SK-N-SH treated with all-trans-retinoic acid at 6 μM for 48 hours (cell line): ENCODE measurements around the gene ATP8A1.
"Not testable (repeated sequence)": the region's sequence is repeated elsewhere in the genome, so short reads cannot be mapped to it uniquely, and the experiment has no call there.

Experiments
- ATAC-seq: fragments of 200-7000 bp; cut with Tn5 transposase; 3 replicates; pipeline ENCODE4 v1.9.1; 2020; ENCODE audit warnings: mild to moderate bottlenecking, moderate library complexity
- ARNTL ChIP-seq: fragments of 450-650 bp; formaldehyde crosslinking; IDR thresholded peaks from 2 replicates; pipeline ENCODE4 v1.5.0; 2020; ENCODE audit warnings: low read depth, mild to moderate bottlenecking, moderate library complexity, borderline replicate concordance
- BACH2 ChIP-seq: fragments of 250-450 bp; sonication (Bioruptor Pico); IDR thresholded peaks from 2 replicates; pipeline ENCODE4 v1.9.0; 2021; ENCODE audit warnings: mild to moderate bottlenecking, borderline replicate concordance
- CSDC2 ChIP-seq: fragments of 250-450 bp; sonication (Bioruptor Pico); IDR thresholded peaks from 2 replicates; pipeline ENCODE4 v1.5.0; 2020; ENCODE audit warnings: mild to moderate bottlenecking, moderate library complexity
- ESRRG ChIP-seq: fragments of 250-450 bp; sonication (Bioruptor Pico); IDR thresholded peaks from 2 replicates; pipeline ENCODE4 v1.6.1; 2021; ENCODE audit warnings: mild to moderate bottlenecking
- GLIS3 ChIP-seq: fragments of 250-450 bp; sonication (Bioruptor Pico); IDR thresholded peaks from 2 replicates; pipeline ENCODE4 v1.5.0; 2020; ENCODE audit warnings: mild to moderate bottlenecking, moderate library complexity
- ISL1 ChIP-seq: fragments of 250-450 bp; sonication (Bioruptor Pico); IDR thresholded peaks from 2 replicates; pipeline ENCODE4 v2.1.2; 2022; ENCODE audit warnings: mild to moderate bottlenecking, moderate library complexity
- OSR1 ChIP-seq: fragments of 250-450 bp; sonication (Bioruptor Pico); IDR thresholded peaks from 2 replicates; pipeline ENCODE4 v1.8.0; 2022; ENCODE audit warnings: moderate library complexity, mild to moderate bottlenecking, inconsistent platforms
- PPARA ChIP-seq: fragments of 250-450 bp; sonication (Bioruptor Pico); IDR thresholded peaks from 2 replicates; pipeline ENCODE4 v1.5.0; 2020; ENCODE audit warnings: mild to moderate bottlenecking, borderline replicate concordance
- RARB ChIP-seq: fragments of 250-450 bp; sonication (Bioruptor Pico); IDR thresholded peaks from 2 replicates; pipeline ENCODE4 v1.8.0; 2021; ENCODE audit warnings: mild to moderate bottlenecking, moderate library complexity
- SNAI2 ChIP-seq: fragments of 250-450 bp; sonication (Bioruptor Pico); IDR thresholded peaks from 2 replicates; pipeline ENCODE4 v1.5.0; 2020; ENCODE audit warnings: mild to moderate bottlenecking, moderate library complexity
- TCF4 ChIP-seq: fragments of 250-450 bp; sonication (Bioruptor Pico); IDR thresholded peaks from 2 replicates; pipeline ENCODE4 v1.8.0; 2021; ENCODE audit warnings: mild to moderate bottlenecking, moderate library complexity, borderline replicate concordance
- TOX ChIP-seq: fragments of 250-450 bp; sonication (Bioruptor Pico); IDR thresholded peaks from 2 replicates; pipeline ENCODE4 v1.8.0; 2021; ENCODE audit warnings: mild to moderate bottlenecking, moderate library complexity, borderline replicate concordance
- ZFP3 ChIP-seq: fragments of 250-450 bp; sonication (Bioruptor Pico); IDR thresholded peaks from 2 replicates; pipeline ENCODE4 v1.5.0; 2020; ENCODE audit warnings: mild to moderate bottlenecking, moderate library complexity
- ZFP30 ChIP-seq: fragments of 450-650 bp; formaldehyde crosslinking; IDR thresholded peaks from 2 replicates; pipeline ENCODE4 v1.5.0; 2022; ENCODE audit warnings: mild to moderate bottlenecking, moderate library complexity
- ZNF565 ChIP-seq: fragments of 450-650 bp; formaldehyde crosslinking; conservative IDR thresholded peaks from 2 replicates; pipeline ENCODE4 v1.5.0; 2020; ENCODE audit warnings: low read depth, mild to moderate bottlenecking, moderate library complexity
- ZNF70 ChIP-seq: fragments of 450-650 bp; formaldehyde crosslinking; IDR thresholded peaks from 2 replicates; pipeline ENCODE4 v1.5.0; 2020; ENCODE audit warnings: mild to moderate bottlenecking, moderate library complexity
- TF ChIP-seq, protein P1 (sequence below): fragments of 250-450 bp; sonication (Bioruptor Pico); IDR thresholded peaks from 2 replicates; pipeline ENCODE4 v1.8.0; 2021; ENCODE audit warnings: low read depth, mild to moderate bottlenecking, moderate library complexity, borderline replicate concordance
- TF ChIP-seq, protein P2 (sequence below): fragments of 250-450 bp; sonication (Bioruptor Pico); IDR thresholded peaks from 2 replicates; pipeline ENCODE4 v1.5.0; 2020; ENCODE audit warnings: mild to moderate bottlenecking, moderate library complexity
- TF ChIP-seq, protein P3 (sequence below): fragments of 250-450 bp; sonication (Bioruptor Pico); IDR thresholded peaks from 2 replicates; pipeline ENCODE4 v1.5.1; 2020; ENCODE audit warnings: low read depth, mild to moderate bottlenecking, moderate library complexity
- TF ChIP-seq, protein P4 (sequence below): fragments of 250-450 bp; sonication (Bioruptor Pico); IDR thresholded peaks from 2 replicates; pipeline ENCODE4 v1.8.0; 2020; ENCODE audit warnings: mild to moderate bottlenecking, moderate library complexity, borderline replicate concordance

ATP8A1 gene

DNA sequence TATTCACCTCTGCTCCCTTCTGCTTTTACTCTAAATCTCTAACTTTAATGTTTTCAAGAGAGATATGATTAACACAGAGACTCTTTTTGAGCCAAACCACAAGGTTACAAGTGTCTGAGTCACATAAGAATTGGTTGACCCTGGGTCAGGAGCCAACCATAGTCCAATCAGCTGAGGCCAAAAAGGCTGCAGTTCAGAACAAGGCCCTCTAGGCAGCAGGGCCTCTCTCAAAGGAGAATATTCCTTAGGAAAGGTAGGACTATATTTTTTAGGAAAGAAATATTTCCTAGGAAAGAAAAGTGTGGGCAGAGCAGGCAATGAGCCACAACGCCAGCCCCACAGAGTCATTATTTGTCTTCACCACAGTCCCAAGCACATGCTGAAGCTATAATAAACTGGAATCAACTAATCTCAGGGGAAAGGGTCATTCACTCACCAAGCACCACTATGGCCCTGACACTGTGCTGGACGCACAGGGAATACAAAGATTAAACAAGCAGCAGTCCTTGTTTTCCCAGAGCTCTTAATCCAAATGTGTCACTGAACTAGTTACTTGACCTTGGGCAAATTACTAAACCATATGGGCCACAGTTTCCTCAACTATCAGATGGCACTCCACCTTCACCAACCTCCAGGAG is 2.2 kb downstream of the ATP8A1 start:
- TF ChIP-seq ISL1 (CRISPR knock-in tag) (peak; percentile 36; the same call in 1 of the 2 replicates), ARNTL (CRISPR knock-in tag) (no peak)
- no peak; the same call in 2 of the 3 replicates for ATAC-seq

DNA sequence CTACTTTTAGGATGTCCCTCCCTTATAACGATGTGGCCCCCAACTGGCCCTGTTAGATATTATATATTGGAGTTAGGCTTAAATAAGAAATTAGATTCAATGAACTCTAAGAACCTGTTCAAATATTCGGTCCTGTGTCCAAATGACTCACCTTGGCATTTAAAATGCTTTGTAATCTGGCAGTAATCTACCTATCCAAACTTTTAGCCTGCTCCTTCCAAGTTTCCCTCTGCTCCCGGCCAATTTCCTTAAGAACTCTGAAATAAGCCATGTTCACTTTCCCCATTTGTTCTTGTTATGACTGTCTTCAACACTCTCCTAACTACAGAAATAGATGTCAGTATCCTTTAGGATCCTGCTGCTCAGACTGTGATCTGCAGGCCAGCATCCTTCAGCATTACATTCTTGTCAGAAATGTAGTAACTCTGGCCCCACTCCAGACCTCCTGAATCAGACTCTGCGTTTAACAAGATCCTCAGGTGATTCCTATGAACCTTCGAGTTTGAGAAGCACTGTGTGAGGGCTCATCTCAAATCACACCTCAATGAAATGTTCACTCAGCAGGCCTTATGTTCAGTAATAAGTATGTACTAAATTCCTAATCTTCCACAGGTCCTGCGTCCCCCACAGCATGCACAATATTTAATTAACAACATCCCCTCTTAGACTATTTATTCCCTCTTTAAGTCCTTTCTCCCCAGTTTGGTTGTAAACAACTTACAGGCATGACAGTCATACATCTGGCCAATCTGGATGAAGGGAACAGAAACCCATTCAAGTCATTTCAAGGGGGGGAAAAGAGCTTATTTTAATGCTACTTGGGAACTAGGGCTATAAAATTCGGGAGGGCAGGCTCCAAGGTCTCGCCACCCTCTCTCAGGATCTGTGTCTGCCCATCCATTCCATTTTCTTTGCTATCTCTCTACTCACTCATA is 3.0 kb downstream of the ATP8A1 start:
- TF ChIP-seq ESRRG (no peak), GLIS3 (CRISPR knock-in tag) (no peak), CSDC2 (CRISPR knock-in tag) (no peak), PPARA (CRISPR knock-in tag) (no peak), TCF4 (CRISPR knock-in tag) (no peak), BACH2 (CRISPR knock-in tag) (no peak), ISL1 (CRISPR knock-in tag) (no peak), TOX (CRISPR knock-in tag) (no peak)
- TF ChIP-seq, protein P1, sequence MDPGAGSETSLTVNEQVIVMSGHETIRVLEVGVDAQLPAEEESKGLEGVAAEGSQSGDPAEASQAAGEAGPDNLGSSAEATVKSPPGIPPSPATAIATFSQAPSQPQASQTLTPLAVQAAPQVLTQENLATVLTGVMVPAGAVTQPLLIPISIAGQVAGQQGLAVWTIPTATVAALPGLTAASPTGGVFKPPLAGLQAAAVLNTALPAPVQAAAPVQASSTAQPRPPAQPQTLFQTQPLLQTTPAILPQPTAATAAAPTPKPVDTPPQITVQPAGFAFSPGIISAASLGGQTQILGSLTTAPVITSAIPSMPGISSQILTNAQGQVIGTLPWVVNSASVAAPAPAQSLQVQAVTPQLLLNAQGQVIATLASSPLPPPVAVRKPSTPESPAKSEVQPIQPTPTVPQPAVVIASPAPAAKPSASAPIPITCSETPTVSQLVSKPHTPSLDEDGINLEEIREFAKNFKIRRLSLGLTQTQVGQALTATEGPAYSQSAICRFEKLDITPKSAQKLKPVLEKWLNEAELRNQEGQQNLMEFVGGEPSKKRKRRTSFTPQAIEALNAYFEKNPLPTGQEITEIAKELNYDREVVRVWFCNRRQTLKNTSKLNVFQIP (CRISPR knock-in tag) = no peak
- TF ChIP-seq, protein P2, sequence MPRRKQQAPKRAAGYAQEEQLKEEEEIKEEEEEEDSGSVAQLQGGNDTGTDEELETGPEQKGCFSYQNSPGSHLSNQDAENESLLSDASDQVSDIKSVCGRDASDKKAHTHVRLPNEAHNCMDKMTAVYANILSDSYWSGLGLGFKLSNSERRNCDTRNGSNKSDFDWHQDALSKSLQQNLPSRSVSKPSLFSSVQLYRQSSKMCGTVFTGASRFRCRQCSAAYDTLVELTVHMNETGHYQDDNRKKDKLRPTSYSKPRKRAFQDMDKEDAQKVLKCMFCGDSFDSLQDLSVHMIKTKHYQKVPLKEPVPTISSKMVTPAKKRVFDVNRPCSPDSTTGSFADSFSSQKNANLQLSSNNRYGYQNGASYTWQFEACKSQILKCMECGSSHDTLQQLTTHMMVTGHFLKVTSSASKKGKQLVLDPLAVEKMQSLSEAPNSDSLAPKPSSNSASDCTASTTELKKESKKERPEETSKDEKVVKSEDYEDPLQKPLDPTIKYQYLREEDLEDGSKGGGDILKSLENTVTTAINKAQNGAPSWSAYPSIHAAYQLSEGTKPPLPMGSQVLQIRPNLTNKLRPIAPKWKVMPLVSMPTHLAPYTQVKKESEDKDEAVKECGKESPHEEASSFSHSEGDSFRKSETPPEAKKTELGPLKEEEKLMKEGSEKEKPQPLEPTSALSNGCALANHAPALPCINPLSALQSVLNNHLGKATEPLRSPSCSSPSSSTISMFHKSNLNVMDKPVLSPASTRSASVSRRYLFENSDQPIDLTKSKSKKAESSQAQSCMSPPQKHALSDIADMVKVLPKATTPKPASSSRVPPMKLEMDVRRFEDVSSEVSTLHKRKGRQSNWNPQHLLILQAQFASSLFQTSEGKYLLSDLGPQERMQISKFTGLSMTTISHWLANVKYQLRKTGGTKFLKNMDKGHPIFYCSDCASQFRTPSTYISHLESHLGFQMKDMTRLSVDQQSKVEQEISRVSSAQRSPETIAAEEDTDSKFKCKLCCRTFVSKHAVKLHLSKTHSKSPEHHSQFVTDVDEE (CRISPR knock-in tag) = no peak
- TF ChIP-seq, protein P3, sequence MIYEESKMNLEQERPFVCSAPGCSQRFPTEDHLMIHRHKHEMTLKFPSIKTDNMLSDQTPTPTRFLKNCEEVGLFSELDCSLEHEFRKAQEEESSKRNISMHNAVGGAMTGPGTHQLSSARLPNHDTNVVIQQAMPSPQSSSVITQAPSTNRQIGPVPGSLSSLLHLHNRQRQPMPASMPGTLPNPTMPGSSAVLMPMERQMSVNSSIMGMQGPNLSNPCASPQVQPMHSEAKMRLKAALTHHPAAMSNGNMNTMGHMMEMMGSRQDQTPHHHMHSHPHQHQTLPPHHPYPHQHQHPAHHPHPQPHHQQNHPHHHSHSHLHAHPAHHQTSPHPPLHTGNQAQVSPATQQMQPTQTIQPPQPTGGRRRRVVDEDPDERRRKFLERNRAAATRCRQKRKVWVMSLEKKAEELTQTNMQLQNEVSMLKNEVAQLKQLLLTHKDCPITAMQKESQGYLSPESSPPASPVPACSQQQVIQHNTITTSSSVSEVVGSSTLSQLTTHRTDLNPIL (CRISPR knock-in tag) = no peak
- no peak for ATAC-seq

DNA sequence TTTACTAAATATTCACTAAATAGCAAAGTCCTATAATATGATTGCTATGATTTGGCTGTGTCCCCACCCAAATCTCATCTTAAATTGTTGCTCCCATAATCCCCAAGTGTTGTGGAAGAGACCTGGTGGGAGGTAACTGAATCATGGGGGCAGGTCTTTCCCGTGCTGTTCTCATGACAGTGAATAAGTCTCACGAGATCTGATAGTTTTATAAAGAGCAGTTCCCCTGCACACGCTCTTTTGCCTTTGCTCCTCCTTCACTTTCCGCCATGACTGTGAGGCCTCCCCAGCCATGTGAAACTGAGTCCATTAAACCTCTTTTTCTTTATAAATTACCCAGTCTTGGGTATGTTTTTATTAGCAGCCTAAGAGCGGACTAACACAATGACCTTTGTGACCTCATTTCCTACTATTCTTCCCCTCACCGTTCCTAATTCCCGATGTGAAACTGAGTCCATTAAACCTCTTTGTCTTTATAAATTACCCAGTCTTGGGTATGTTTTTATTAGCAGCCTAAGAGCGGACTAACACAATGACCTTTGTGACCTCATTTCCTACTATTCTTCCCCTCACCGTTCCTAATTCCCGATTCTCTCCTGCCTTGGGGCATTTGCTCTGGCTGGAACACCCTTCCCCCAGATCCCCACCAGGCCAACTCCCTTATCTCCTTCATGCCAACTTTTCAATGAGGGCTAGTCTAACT is 4.2 kb downstream of the ATP8A1 start:
- not testable (repeated sequence) for ATAC-seq

DNA sequence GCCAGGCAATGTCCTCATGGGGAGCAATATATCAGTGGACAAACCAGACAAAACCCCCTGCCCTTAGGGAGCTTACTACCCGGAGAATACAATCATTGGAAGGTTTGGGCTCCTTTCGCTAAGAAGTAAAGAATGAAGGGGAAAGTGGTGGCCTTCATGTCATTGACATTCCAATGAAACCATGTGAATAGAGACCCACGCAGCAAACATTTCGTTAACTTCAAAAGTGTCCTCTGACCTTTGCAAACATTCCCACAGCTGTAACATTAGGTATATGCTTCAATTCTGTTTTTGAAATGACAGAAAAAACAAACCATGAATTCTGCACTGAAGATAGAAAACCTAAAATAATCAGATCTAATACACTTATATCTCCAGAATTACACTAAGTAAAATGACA is 7.0 kb downstream of the ATP8A1 start:
- ATAC-seq = no peak
- TF ChIP-seq TCF4 (CRISPR knock-in tag) (no peak), SNAI2 (CRISPR knock-in tag) (no peak), GLIS3 (CRISPR knock-in tag) (no peak), ZNF565 (CRISPR knock-in tag) (no peak), ARNTL (CRISPR knock-in tag) (no peak), OSR1 (CRISPR knock-in tag) (no peak), ZFP3 (CRISPR knock-in tag) (no peak), CSDC2 (CRISPR knock-in tag) (no peak), BACH2 (CRISPR knock-in tag) (no peak), RARB (no peak), ZNF70 (no peak), TOX (CRISPR knock-in tag) (no peak), ESRRG (no peak), ZFP30 (CRISPR knock-in tag) (no peak)
- TF ChIP-seq, protein P4, sequence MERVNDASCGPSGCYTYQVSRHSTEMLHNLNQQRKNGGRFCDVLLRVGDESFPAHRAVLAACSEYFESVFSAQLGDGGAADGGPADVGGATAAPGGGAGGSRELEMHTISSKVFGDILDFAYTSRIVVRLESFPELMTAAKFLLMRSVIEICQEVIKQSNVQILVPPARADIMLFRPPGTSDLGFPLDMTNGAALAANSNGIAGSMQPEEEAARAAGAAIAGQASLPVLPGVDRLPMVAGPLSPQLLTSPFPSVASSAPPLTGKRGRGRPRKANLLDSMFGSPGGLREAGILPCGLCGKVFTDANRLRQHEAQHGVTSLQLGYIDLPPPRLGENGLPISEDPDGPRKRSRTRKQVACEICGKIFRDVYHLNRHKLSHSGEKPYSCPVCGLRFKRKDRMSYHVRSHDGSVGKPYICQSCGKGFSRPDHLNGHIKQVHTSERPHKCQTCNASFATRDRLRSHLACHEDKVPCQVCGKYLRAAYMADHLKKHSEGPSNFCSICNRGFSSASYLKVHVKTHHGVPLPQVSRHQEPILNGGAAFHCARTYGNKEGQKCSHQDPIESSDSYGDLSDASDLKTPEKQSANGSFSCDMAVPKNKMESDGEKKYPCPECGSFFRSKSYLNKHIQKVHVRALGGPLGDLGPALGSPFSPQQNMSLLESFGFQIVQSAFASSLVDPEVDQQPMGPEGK (CRISPR knock-in tag) = no peak
- TF ChIP-seq, protein P2 (CRISPR knock-in tag) = no peak
